GM19193 (cell line): Measurements from ENCODE around the gene CCDC88C.
A peak's percentile ranks its signal among the peaks of the same experiment; 100 is the strongest.

Experiments
- POLR2A ChIP-seq: IDR thresholded peaks from 4 replicates; pipeline ENCODE4 v1.6.1; 2011; ENCODE audit not compliant: insufficient read depth, insufficient read length; ENCODE audit errors: extremely low read depth

Gene CCDC88C

DNA sequence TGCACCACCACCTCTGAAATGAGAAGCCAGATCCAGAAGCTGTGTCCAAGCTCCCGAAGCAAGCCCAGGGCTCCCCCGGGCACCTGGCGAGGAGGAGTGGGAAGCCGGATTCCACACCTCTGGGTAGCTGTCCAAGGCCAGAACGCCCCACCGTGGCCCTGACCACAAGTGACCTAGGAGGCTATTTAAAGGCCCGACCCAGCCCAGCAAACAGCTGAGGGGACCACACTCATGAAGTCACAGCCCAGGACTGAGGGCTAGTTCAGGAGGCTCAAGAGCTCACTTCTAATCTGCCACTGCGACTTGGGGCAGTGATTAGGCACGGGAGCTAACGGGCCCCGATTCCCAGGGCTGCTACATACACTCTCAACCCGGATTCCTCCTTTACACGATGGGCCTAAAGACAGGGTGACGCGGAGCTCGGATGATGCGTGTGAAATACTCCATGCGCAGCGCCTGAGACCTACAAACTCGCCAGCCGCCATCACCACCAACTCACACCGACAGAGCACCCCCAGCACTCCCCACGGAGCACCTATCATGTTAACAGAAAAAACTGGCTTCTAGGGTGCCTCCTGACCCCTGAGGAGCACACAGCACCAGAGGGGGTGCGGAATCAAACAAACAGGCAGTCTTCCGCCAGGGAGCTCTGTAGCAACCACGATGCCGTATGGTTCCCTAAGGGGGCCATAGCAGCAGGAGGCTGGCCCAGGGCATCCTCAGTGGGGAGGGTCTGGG, 89.1 kb downstream of the CCDC88C start:
- peak; percentile 16 for TF ChIP-seq POLR2A

DNA sequence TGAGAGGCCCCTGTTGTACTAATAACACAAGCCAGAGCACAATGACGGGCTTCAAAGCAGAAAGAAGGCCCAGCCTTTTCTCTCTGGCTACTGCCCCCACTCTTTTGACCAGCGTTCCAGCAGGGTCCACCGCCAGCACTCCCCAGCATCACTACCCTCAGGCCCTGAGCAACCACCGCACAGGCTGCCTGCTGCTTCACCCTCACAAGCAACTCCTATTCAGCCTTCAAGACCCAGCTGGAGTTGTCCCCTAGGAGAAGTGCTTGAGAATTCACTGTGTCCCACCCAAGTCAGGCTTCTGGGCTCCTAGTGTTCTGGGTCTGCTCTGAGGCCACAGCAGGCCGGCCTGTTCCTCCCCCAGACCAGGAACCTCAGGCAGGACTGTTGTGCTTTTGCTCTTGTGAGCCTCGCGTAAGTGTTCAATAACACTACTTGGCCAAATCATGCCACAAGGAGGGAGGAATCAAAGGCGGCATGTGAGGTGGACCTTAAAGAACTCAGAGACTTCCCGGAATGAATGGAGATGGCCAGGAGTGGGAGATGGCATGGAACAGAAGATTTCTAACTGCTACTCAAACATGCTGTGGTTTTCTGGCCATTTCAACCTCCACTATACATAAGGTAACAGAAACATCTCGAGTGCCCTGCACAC, 89.8 kb downstream of the CCDC88C start:
- TF ChIP-seq POLR2A: no peak

DNA sequence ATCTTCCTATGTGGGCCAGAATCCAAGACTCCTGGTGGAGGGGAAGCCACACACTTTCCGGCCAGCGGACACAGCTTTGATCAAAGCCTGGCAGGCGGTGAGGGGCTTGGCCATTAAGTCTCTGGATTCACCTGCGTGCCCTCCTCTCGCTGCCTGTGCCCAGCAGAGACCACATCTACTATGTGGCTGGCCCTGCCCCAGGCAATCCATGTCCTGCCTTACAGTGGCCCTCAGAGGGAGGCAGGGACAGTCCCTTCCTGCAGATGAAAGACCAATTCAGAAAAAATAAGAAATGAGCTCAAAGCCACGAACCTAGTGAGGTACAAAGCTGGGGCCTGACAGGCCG, 90.4 kb downstream of the CCDC88C start:
- no peak for TF ChIP-seq POLR2A

DNA sequence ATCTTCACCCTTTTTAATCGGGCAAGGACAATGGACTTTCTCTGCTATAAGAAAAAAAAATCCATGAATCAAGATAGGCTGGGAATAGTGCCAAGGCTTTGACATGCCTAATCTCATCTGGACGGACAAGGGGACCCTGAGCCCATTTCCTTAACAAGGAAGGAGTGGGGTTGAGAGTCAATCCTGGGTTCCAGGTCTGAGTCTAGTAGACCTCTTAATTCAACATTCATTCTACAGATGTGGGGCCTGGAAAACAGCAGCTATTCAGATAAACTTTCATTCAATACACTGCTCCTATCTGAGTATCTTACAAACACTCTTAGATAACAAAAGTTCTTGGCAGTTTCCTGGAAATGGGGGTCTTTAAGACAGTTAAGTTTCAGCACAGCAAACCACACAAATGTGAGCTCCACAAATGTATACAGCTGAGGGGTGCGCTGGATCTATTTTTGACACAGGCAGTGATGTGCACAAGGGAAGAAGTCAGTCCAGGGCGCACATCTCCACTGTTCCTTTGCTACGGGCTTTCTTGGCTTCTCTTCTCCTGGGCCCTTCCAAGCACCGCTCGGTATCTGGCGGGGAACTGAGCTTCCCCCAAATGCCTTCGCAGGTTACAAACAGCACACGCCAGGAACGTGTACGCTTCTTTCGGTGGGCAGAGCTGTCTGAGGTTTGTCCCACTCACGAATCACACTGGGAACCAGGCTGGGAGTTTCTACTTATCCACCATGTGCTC, 90.9 kb downstream of the CCDC88C start:
- TF ChIP-seq POLR2A: no peak

DNA sequence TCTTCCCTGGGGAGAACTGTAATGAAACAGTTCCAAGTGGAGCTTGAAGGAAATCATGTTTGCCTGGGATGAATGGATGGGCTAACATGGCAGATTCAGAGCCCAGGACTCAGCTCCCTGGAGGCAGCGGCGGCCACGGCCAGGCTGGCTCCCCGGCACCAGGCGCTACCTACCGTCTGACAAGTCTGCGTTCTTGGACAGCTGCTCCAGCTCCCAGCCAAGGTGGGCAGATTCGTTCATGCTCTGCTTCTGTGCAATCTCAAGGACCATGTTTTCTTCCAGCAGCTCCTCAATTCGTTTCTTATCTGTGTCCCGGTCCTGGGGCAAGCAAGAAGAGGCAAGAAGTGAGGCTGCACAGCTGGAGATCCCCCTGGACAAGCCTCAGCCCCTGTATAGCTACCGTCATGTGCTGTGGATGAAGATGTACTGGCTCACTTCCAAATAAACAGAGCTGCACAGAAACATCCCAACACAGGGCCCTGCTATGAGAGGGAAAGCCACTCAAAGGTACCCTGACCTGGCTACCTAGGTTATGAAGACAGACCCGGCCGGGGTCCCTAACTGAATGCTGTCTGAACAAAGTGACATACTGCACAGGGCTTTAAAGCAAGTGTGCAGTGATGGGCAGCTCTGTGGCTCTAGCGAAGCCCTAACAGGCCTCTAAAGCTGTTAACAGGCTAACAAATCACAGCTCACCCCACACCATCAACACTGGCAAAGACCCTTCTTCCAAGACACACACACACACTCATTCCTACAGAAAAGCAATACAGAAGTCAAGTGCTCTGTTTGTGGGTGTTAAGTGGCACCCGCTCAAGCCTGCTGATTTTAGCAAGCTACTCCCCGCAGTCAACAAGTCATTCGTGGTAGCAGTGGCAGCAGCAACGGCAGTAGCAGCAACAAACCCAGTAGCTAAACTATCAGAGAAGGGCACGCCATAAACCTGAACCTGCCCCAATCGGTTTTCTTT, 92.7 kb downstream of the CCDC88C start:
- peak; percentile 2 for TF ChIP-seq POLR2A

DNA sequence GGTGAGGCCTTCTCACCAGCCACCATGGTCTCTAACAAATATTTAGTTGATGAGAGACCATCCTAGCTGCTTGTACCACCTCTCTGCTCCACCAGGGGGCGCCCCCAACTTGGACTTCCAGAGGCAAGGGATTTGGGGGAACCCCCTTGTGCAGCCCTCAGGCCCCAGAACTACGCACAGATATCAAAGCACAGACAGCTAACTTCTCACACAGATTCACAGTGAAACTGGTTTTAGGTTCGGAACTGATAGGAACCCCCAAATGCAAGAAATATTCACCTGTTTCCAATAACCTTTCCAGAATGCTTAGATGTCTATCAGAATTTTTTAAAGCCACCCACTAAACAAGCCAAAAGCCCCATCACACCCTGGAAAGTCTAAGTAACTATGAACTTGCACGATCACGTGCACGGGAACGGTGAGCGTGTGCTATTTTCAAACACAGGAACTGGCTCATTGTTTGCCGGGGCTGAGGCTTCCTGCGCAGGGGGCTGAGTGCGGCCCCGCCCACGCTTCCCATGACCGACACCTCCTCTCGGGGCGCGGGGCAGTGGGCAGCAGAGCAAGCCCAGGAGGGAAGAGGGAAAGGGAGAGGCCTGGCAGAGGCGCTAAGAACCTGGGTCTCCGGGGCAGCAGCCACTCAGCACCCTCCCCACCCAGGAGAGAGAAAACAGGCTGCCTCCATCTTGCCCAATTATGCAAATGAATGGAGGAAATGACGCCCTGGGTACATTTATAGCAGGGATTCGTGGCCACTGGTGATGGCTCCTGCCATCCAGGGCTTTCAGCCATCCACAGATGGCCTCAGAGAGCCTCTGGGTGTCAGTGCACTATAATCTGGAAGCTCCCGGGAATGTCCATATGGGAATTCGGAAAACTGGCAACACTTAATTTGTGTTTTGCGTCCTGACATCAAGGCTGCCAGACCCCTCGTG, 93.7 kb downstream of the CCDC88C start:
- TF ChIP-seq POLR2A: peak; percentile 51

DNA sequence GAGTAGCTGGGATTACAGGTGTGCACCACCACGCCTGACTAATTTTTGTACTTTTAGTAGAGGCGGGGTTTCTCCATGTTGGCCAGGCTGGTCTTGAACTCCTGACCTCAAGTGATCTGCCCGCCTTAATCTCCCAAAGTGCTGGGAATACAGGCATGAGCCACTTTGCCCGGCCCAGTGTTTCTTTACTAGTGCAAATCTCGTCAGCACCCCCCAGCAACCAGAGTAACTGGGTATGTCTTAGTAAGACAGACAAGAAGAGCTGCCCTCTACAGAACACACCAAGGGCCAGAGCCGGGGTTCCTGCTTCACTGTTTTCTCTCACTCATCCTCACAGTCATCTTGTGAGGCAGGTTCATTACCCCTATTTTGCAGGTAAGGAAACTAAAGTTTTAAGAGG, 94.6 kb downstream of the CCDC88C start:
- no peak for TF ChIP-seq POLR2A

DNA sequence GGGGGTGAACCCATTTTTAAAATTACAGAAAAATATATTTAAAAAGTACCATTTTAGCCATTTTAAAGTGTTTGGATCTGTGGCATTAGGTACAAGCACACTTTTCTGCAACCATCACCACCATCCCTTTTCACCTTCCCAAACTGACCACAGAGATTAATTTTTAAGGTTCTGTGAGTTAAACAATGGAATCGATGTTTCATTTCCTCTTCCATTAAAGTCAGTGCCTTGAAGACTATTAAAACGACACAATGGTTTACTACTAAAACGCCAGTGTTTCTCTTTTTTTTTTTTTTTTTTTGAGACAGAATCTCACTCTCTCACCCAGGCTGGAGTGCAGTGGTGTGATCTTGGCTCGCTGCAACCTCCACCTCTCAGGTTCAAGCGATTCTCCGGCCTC, 95.0 kb downstream of the CCDC88C start:
- no peak for TF ChIP-seq POLR2A

DNA sequence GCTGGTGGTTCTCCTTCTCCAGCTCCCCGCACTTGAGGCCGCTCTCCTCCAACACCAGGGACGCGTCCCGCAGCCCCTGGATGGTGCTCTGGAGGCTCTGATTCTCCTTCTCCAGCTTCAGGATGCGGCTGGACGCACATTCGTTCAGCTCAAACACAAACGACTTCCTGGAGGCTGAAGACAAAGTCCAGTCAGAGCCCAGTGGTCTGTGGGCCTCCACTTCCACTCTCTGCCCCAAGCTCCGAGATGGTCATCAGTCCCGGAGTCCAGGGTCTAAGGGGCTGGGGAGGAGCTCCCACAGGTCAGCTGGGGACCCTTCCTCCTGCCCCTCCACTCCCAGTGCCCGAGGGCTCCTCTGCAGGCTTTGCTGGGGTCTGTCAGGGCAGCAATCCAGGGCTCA, 96.5 kb downstream of the CCDC88C start:
- no peak for TF ChIP-seq POLR2A

DNA sequence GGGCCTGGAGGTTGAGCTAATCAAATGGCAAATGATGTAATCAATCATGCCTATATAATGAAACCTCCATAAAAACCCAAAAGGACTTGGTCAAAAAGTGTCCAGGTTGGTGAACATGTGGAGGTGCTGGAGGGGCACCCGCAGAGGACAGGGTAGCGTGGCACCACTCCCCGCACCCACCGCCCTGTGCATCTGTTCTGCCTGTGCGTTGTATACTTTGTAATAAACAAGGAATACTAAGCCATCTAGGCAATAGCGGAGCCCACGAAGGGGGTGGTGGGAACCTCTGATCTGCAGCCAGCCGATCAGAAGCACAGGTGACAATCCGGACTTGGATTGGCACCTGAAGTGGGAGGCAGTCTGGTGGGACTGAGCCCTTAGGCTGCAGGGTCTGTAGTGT, 97.4 kb downstream of the CCDC88C start:
- TF ChIP-seq POLR2A: no peak

DNA sequence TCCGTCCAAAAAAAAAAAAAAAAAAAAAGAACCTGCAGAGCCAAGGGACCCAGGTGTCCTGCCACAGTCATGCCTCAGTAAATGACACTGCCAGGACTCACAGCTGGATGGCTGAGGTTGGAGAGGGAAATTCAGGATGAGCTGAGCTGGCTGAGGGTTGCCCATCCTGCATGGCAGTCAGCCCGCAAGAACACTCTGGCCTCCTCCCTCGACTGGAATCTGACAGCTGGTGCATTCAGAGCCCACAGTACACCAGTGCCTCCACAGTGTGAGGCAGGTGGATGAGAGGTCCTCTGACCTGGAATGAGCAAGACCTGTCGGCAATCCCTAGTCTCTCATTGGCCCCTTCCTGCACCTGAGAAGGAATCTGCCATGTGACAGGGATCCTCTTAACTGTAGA, 98.7 kb downstream of the CCDC88C start:
- TF ChIP-seq POLR2A: no peak

DNA sequence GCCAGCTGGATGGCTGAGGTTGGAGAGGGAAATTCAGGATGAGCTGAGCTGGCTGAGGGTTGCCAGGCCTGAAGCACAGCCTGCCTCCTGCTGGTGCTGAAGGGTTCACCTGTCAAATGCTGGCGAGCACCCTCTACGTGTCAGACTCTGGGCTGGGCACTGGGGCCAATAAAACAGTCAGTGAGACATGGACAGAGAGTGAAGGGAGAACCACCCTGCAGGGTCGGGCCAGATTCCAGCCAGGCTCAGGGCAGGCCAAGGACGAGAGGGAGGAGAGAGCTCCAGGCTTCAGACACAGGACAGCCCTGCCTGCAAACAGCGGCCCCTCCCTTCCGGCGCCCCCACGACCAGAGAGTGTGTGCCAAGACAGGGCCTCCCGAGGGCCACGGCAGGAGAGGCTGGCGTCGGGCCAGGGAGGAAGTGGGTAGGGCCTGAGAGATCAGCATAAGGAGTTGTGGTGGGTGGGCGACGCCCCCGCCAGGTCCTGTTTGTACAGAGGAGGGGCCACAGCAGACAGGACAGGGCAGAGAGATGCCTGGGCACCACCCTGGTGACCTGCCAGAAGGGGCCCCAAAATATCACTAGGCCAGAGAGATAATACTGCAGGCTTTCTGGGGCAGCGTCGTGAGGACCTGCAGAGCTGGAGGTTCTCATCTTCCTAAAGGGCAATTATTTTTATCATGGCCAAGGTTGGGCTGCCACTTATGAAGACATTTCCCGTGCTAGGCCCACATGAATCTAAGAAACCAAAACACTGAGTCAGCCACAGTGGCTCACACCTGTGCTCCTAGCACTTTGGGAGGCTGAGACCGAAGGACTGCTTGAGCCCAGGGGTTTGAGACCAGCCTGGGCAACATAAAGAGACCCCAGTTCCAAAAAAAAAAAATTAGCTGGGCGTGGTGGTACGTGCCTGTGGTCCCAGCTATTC, 100.0 kb downstream of the CCDC88C start:
- TF ChIP-seq POLR2A: no peak

DNA sequence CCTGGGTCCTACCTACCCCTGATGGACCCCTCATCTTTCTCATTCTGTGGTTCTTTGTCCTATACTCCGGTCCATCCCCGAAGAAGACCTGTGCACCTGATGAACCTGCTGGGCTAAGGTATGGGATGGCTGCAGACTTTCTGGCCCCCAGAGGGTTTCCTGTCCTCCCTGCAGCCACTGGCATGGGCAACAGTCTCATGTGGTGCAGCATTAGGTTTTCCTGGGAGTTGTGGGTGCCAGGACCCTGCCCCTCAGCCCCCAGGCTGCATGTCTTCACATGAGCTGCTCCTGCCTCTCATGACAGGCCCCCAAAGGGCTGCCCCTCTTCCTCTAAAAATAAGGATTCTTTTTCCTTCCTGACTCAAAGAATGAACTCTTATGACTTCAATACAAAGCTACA, 100.9 kb downstream of the CCDC88C start:
- no peak for TF ChIP-seq POLR2A
